ENCODE data around the gene UBE4B.

DNA sequence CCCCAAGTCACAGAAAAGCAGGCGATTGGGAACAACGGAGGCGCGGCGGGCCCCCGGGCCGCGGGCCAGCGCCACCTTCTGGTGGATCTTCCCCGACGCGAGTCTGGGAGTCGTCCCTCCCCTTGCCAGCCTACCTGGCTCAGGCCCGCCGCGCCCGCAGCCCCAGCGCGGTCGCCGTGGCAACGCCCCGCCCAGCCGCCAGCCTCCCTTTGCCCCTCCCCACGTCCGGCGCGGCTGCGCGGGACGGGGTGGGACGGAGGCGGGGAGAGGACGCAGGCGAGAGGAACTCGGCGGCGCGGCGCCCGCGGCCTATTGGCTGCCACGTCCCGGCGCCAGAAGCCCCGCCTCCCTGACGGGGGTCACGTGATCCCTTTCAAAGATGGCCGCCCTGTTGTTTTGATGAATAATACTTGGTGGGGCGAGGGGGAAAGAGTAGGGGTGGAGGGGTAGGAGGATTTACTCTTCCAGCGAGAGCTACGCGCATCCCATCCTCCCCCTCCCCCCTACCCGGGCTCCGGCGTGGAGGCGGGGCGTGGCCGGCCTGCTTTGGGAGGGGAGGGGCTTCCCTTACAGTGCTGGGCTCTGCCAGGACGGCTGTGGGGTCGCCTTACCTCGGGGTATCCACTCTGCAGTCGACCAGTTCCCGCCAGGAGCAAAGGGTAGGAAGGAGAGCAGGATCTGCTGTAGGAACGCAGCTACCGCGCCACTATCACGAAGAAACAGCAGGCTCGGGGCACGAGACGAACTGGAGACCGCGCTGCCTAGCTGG, at the start of gene UBE4B:
- TF ChIP-seq, protein P1, sequence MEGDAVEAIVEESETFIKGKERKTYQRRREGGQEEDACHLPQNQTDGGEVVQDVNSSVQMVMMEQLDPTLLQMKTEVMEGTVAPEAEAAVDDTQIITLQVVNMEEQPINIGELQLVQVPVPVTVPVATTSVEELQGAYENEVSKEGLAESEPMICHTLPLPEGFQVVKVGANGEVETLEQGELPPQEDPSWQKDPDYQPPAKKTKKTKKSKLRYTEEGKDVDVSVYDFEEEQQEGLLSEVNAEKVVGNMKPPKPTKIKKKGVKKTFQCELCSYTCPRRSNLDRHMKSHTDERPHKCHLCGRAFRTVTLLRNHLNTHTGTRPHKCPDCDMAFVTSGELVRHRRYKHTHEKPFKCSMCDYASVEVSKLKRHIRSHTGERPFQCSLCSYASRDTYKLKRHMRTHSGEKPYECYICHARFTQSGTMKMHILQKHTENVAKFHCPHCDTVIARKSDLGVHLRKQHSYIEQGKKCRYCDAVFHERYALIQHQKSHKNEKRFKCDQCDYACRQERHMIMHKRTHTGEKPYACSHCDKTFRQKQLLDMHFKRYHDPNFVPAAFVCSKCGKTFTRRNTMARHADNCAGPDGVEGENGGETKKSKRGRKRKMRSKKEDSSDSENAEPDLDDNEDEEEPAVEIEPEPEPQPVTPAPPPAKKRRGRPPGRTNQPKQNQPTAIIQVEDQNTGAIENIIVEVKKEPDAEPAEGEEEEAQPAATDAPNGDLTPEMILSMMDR (IDR thresholded peaks at IDR 0.05; ENCODE audit: borderline replicate concordance, extremely low read depth, low read length, poor library complexity, severe bottlenecking) = peak; percentile 92
- no peak for TF ChIP-seq EZH2 (IDR thresholded peaks at IDR 0.05; ENCODE audit: borderline replicate concordance, low read depth, low read length, severe bottlenecking)

All from DND-41 (cell line).